GM21619 (cell line): ENCODE results near the gene THRA.

Experiments
- ATAC-seq: cut with Tn5 transposase; IDR thresholded peaks from one replicate; pipeline ENCODE4 v1.9.1; 2021; ENCODE audit not compliant: unreplicated experiment

Gene THRA

DNA sequence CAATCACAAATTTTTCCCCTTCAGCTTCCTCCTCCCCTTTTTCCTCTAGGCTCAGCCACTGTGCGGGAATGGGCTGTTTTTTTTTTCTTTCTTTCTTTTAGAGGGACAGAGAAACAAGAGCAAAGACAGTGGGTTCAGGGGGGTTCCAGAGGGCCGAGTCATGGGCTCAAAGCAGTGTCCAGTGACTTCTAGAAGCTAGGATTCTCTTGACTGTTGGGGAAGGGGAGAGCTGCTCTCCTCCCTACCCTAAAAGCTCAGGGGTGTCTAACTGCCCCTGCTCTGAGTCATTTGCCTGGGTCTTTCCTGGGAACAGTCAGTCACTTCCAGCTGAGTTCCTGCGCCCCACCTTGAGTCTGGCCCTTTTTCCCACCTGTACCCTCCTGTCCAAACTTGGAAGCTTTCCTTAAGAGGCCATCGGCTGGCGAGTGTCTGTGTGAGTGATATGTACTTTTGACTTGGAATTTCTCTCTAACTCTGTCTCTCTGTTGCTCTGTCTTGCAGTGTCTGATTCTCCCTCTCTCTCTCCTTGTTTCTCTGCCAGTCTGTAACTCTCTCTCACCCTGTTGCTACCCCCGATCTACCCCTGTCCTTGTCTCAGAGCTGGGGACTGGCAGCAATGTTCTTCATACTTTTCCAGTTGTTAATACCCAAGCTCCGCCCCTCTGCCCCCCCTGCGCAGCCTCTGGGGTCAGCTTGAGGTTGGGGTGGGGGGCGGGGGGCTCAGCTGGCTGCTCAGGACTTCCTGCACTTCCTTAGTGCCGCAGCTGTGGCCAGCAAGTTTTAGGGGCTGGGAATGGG is 2.4 kb downstream of the THRA start:
- ATAC-seq = no peak

DNA sequence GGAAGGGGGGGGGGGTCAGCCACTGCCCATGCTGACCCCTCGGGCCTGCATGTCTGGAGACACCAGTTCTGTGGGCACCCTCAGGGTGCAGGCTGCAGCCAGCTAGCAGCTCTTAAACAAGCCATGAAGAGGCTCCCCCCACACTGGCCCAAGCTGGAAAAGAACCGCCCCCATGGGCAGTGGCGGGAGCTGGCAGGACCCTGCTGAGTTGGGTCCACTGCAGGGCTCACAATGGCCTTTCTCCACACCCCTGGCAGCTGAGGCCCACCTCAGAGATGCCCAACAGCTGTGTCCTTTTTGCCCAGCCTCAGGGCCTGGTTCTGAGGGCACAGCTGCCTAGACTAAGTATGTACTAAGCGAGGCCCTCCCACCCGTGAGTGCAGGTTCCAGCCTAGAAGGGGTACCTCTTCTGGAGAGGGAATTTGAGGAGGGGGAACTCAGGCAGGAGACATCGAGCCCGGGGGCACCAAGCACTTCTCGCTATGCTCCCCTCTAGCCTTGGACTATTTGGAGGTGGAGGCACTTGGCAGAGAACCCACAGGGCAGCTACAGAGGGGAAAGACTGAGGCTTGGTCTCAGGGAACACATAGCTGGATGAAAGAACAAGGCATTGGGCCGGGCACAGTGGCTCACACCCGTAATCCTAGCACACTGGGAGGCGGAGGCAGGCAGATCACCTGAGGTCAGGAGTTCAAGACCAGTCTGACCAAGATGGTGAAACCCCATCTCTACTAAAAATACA is 3.2 kb downstream of the THRA start:
- no peak for ATAC-seq

DNA sequence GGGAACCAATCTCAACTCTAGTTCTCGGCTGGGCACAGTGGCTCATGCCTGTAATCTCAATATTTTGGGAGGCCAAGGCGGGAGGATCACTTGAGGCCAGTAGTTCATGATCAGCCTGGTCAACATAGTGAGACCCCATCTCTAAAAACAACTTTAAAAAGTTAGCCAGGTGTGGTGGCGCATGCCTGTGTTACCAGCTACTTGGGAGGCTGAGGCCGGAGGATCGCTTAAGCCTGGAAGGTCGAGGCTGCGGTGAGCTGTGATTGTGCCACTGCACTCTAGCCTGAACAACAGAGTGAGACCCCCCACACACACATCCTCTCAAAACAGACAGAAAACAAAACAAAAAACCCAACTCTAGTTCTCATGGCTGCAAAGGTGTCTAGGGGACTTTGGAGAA is 4.9 kb downstream of the THRA start:
- ATAC-seq = no peak

DNA sequence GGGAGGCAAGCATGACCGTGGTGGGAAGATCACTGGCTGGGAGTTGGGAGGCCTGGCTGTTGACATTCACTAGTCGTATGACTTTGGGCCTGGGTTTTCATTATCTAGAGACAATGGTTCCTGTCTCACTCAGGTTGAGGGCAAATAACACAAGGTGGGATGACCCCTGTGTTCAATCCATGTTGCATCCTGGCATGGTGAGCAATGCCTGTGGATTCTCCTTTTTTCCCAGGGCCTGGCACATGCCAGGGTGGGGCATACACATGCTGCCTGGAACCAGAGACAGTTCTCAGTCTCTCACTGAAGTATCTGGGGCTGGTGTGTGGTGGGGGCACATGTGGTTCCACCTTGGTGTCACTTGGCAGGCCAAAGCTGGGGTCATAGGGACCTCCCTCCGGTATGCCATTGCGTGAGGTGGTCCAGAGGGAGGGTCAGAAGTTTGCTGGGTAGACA is 5.4 kb downstream of the THRA start:
- no peak for ATAC-seq

DNA sequence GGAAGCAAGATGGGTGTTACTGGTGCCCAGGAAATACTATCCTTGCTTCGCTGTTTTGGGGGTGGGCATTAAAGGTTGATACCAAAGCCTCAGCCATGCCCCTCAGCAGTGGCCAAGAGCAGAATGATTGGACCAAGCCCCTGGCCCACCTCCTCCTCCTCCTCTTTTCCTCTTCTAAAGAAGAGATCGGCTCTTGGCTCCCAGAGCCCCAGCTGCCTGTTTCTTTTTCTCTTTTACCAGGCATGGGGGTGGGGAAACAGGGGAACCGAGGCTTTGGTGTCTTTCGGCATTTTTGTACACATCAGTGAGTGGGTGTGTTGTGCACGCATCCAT is 5.8 kb downstream of the THRA start:
- ATAC-seq = no peak

DNA sequence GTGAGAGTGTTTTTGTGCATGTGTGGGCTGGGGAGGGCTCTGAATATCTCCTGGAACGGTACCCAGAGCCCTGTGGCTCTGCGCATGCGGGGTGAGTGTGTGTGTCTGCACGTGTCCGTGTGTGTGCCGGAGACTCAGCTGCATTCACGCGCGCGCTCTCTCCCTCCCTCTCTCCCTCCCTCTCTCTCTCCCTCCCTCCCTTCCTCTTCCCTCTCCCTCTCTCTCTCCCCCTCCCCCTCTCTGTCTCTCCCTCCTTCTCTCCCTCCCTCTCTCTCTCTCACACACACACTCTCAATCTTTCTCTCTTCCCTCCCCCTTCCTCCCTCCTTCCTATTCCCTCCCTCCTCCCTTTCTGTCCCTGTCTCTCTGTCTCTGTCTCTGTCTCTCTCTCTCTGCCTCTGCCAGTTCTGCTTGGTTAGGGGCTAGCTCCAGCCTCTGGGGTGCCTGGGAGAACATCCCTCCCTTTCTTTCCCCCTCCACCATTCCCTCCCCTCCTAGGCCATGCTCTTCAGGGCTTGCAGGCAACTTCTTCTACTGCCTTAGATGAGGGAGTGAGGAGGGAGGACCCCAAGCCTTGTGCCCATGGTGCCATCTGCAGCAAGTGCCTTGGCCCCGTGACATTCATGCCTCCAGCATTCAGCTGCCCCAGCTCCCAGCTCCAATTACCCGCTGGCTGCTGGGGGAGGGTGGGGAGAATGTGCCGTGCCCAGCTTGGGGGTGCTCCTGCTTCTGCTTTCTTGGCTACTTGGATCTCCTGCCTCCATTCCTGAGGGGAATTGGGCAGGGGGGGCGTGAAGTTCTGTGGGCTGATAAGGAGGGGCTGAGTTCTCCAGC is 6.4 kb downstream of the THRA start:
- no peak for ATAC-seq

DNA sequence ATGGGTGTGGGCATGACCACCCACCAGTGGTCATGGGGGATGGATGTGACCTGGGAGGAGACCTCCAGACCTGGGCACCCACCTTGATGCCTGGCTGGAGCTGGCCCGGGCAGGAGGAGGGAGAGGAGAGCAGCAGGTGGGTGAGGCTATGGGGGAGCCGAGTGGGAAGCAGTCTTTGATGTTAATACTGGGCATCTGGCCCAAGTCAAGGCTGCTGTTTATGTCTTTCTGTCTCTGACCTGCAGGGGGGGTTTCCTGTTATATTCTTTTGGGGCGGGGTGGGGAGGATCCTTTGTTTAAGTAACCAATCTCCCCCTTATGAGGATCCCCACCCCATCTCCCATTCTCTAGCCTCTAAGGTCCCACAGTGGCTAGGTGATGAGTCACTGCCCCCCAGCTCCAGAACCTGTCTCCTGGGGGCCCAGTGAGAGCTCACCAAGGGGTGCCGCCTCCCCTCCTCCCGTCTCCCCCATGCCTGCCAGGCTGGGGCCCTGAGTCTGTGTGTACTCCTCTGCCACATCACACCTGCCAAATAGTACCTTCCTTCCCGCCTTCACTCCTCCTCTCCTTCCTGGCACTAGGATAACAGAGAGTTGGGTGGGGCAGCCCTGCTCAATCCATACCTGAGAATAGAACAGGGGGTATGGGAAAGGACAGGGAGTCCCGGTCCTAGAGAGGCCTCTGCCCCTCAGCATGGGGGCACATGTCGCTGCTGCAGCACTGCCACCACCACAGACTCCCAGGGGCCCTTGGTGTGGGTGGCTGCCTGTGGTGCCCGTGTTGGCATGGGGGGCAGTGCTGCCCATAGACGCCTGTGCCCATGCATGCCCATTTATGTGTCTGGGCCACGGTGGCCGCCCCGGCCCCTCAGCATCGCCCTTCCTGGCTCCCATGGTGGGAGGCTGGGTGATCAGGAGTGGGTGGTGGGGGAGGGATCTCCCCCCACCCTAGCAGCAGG is 7.3 kb downstream of the THRA start:
- no peak for ATAC-seq

DNA sequence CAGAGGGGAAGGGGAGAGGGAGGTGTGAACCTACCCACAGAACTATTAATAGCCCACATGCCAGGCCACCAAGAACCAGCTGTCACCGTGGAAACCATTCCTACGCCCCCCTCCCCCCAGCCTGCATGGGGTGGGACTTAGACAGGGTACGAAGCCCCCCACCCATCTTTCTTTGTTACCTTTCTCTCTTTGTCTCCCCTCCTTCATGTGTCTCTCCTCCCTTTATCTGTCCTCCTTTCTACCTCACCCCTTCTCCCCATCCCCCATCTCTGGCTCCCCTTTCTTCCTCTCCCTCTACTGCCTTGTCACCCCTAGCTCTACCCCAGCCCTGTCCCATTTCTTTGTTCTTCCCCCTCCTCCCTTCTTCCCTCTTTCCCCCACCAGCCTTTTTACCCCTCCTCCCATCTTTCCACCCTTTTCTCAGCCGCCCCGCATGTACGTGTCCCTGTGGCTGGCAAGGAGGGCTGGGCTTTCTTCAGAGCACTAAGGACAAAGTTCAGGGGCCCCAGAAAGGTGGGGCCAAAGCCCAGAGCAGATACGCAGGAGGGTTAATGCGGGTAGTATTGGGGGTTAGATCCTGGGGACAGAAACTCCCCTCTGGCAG is 8.0 kb downstream of the THRA start:
- ATAC-seq = no peak

DNA sequence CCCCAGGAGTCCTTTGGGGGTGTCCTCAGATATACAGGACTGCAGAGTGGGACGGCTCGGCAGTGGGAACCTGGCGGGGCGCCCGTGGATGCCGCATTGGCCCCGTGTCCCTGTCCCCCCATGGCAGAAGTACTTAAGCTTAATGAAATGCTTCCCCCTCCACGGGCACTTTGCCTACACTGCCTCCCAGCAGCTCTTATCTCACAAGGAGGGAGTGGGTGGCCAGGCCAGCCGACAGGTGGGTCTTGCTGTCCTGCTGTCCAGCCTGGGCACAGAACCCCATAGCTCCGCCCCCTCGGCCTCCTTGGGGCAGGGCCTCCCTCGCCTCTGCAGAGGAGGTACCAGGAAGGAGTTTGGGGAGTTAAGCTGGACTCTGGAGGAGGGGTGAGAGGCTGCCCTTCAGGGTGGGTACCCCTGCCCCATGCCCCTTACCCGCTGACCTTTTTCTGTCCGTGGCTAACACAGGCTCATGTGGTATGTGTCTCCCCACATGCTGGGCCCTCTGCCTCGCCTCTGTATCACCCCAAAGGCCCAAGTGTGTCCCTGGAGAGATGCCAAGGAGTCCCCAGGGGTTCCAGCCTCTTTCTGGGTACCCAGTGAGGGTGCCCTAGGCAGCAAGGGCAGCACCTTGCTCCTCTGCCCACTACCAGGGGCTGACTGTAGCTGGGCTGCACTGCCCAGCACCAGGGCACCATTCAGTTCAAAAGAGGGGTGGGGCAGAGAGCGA is 8.7 kb downstream of the THRA start:
- ATAC-seq = no peak

DNA sequence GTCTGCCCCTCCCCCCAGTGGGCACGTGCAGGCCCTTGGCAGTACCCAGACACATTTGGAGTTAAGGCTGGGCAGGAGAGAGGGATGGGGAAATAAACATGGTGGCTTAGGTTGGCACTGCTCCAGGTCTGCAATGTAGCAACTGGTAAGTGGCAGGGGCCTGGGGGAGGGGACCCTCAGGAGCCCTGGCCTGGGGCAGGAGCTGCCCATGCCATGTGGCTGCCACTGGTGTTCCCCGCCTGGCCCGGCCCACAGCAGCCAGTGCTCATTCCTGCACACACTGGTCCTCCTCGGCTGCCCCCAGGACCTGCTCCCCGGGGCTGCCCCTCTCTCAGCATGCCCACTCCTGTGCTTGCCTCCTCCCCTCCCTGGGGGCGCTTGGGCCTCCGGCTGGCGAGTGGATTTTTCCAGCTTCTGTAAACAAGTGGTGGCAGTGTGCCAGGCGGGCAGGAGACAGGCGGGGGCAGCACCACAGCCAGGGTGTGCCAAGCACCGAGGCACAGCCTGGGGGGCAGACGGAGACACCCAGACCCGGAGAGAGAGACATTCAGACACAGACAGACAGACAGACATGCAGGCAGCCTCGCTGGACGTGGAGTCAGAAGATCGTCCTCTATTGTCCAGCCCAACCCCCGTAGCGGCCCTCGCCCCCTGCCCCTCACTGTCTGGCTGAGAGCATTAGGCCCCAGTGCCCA is 9.4 kb downstream of the THRA start:
- no peak for ATAC-seq

DNA sequence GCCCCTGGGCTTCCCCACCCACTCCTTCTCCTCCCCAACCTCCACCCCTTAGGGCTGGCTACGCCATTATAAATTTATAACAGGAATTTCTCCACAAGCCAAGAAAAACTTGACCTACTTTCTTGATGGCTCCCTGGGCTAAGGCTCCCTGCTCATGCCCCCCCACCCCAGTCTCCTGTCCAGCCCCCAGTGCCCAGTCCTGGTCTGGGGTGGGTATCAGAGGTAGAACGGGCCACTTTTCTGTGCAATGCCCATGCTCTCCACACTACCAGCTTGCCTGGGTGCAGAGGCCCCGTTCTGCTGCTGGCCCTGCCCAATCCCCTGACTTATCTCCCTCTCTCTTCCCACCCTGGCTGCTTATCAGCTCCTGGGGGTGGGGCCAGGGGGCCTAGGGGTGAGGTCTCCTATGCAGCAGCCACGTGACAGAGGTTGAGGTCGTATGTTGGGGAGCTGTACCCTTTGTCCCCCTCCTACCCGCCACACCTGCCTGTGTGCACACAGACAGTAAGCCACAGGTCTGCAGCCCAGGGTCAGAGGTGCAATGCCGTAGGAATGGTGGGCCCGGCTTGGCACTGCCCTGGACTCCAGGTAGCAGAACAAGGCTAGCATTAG is 10.1 kb downstream of the THRA start:
- ATAC-seq = no peak

DNA sequence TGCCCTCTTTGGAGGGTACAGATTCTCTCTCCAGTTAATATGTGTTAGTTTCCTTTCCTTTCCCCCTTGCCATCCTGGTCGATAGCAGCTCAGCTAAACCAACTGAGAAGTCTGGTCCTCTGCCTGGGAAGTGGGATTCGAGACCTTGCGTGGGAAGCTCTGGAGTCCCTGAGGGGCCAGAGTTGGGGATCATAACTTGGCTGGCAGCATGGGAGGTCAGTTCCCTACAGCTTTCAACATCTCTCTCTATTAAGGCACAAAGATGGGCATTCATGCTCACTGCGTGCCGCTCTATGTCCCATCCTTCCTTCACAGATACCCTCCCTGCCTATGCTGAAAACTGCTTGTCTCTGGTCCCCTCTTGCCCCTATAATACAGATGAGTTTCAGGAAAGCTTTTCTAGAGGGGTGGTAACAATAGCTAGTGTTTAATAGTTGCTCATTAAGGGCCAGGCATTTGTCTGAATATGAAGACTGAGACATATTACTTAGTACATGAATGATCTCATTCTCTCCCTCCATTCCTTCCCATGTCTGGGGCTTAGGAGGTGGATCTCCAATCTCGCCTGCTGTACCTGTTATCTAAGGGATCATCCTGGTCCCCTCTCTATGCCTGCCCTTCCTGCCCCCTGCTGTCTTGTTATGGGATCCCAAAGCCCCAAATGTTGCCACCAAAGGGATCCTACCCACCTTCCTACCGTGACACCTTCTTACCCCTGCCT is 10.8 kb downstream of the THRA start:
- no peak for ATAC-seq

DNA sequence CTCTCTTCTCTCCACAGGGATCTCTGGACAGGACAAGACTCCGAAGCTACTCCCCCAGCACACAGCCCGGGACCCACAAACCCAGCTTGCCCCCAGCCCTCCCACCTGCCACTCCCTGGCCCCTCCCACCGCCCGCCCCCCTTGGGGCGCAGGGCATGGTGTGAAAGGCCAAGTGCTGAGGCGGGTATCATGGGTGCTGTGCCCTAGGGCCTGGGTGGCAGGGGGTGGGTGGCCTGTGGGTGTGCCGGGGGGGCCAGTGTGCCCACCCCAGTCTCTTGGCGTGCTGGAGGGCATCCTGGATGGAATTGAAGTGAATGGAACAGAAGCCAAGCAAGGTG is 11.4 kb downstream of the THRA start:
- ATAC-seq = no peak

DNA sequence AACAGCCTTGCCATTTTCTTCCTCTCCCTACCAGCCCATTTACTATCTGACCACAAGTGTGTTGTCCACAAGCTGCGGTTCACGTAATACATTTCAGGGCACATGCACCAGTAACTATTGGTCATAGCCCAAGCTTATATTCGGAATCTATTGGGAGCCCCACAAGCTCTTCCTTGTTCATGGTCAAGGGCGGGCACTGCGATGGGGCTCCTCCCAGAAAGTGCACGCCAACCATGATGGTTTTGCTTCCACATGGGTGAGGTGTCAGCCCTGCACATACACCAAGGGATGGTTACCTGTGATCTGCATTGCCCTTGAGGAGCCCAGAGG is 12.1 kb downstream of the THRA start:
- ATAC-seq = no peak

DNA sequence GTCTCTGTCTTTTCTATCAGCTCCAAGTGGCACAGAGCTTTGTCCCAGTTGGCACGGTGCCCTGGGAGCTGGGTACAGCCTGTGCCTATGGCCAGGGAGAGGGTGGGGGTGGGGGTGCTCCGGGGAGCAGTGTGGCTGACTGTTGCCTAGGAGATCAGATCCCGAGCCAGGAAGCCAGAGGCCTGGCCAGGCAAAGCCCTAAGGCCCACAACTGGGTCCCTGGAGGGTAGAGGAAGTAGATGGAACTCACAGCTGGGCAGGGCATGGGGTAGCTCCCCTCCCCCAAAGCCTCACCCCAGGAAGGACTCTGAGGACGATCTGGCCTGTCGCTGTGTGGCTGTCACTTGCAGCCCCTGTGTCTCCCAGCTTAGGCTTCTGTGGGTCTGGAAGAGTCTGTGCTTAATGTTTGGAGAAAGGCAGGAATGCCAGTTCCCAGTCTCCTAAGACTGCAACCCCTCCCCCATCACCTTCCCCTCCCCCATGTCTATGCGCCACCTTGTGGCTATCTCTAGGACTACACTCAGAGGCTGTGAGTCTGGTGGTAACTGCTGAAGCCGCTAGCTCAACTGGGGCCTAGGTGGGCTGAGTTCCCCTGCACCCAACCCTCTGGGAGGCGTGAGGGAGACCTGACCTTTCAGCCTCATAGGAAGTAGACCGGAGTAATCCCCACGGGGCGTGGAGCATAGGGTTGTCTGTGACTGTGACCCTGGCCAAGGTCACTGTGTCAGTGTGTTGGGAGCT is 12.6 kb downstream of the THRA start:
- ATAC-seq = no peak

DNA sequence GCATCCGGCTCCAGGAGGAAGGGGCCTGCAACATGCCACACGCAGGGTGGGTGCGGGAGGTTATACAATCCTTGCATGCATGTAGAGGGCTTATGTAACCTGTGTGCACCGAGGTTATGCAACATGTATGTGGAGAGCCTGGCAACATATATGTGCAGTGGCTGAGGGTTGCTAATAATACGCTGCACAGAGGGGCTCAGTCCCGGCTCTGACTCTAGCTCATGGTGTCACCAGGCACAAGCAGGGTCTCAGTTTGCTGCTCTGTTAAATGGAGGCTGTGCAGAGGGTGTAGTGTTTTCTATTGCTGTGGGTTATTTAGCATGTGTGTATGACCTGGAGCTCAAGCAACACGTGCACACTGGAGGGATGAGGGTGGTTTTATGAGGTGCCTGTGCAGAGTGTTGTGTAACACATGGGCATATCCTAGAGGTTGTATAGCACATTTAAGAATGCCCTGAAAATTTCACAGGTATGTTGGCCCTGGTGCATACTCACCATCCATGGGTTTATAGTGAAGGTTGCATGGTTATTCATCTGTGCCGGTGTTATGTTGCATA is 13.3 kb downstream of the THRA start:
- ATAC-seq = no peak

DNA sequence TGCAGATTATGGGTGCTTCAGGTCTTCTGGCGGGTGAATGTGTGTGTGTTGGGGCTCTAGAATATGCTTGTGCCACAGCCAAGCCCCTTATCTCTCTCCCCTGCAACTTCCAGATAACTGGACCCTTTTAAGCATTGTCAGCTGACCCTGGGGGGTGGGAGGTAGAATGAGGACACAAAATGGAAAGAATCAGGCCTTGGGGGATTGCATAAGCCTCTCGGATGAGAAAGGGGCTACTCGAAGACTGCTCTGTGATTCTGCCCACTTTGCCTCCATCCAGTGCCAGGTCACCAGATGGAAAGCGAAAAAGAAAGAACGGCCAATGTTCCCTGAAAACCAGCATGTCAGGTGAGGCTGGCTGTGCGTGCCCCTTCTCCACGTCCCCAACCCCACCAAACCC is 13.8 kb downstream of the THRA start:
- no peak for ATAC-seq
